ENCODE data around the gene ATP11A.

- TF ChIP-seq POLR2A (IDR thresholded peaks at IDR 0.05): no peak
- no peak for TF ChIP-seq CTCF (IDR thresholded peaks at IDR 0.05)
These were observed 60.7 kb downstream of the ATP11A start for GRCh38 chr13:112750570-112750969.

All from sigmoid colon (tissue), 3 donors.